Measurements from ENCODE around the gene ZNF678. TPM values are rescaled to one million over a fixed set of nuclear protein-coding genes. Genes with fewer than 3 reads are reported as not detected.
"Not testable (repeated sequence)": the region's sequence is repeated elsewhere in the genome, so short reads cannot be mapped to it uniquely, and the experiment has no call there.

Gene ZNF678
- total and polyA plus RNA-seq, 2 experiments from 2014 or later, result 2.3 to 11.5 TPM

- no peaks in the 10 kb centered on the region for H3K36me3 ChIP-seq (replicated peaks; ENCODE audit: insufficient read depth, low read depth)
- H3K4me3 ChIP-seq, result no peak overlapping the region
- H3K9me2 ChIP-seq (replicated peaks; ENCODE audit: insufficient read depth), result no peaks in the 10 kb centered on the region
- H2AFZ ChIP-seq, result no peak overlapping the region
- no peak overlapping the region for H3K27ac ChIP-seq
- WGBS (ENCODE audit: low lambda C conversion rate, missing lambda C conversion rate), result 100% methylated on average over 3 of the region's 3 CpGs
- TF ChIP-seq CTCF (IDR thresholded peaks at IDR 0.05; ENCODE audit: poor library complexity), result no peak
- TF ChIP-seq EZH2 (IDR thresholded peaks at IDR 0.05; ENCODE audit: borderline replicate concordance), result no peak
- no peak for TF ChIP-seq EZH2phosphoT487 (IDR thresholded peaks at IDR 0.05; ENCODE audit: low read depth, severe bottlenecking, unreplicated experiment)
- DNase-seq (ENCODE audit: low spot score), result no peak
- no peaks in the 10 kb centered on the region for H3K4me1 ChIP-seq (ENCODE audit: insufficient read depth)
- H3K27me3 ChIP-seq, result no peaks in the 10 kb centered on the region
- no peaks in the 10 kb centered on the region for H4K20me1 ChIP-seq (ENCODE audit: insufficient read depth, poor library complexity, severe bottlenecking)
- peaks cover 53% of the 10 kb centered on the region for H3K79me2 ChIP-seq
- H3K9me3 ChIP-seq (ENCODE audit: low read depth), result peaks cover 47% of the 10 kb centered on the region
- no peak overlapping the region for H3K4me2 ChIP-seq
Measured at GRCh38 chr1:227603327-227603726, 40.0 kb downstream of the ZNF678 start.

DNA sequence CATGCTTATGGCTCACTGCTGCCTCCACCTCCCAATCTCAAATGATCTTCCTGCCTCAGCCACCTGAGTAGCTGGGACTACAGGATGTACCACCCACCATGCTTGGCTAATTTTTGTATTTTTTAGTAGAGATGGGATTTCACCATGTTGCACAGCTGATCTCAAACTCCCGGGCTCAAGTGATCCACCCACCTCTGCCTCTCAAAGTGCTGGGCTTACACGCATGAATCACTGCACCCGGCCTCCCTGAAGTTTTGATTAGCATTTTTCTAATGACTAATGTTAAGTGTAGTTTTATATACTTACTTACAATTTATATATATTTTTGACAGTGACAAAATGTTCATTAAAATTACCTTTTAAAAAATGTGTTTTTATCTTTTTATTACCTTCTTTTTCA lies 41.1 kb downstream of the ZNF678 start:
- TF ChIP-seq EZH2phosphoT487 (IDR thresholded peaks at IDR 0.05; ENCODE audit: low read depth, severe bottlenecking, unreplicated experiment) (no peak), CTCF (IDR thresholded peaks at IDR 0.05; ENCODE audit: poor library complexity) (no peak), EZH2 (IDR thresholded peaks at IDR 0.05; ENCODE audit: borderline replicate concordance) (no peak)
- Histone ChIP-seq H3K9me3 (ENCODE audit: low read depth) (peaks cover 51% of the 10 kb centered on the region), H3K9me2 (replicated peaks; ENCODE audit: insufficient read depth) (no peaks in the 10 kb centered on the region), H2AFZ (no peak overlapping the region), H3K4me1 (ENCODE audit: insufficient read depth) (no peaks in the 10 kb centered on the region), H3K4me3 (no peak overlapping the region), H3K27ac (no peak overlapping the region), H3K27me3 (no peaks in the 10 kb centered on the region), H3K79me2 (peaks cover 53% of the 10 kb centered on the region), H3K4me2 (no peak overlapping the region), H3K36me3 (replicated peaks; ENCODE audit: insufficient read depth, low read depth) (no peaks in the 10 kb centered on the region), H4K20me1 (ENCODE audit: insufficient read depth, poor library complexity, severe bottlenecking) (no peaks in the 10 kb centered on the region)
- no peak for DNase-seq (ENCODE audit: low spot score)
- 97% methylated on average over 3 of the region's 3 CpGs for WGBS (ENCODE audit: low lambda C conversion rate, missing lambda C conversion rate)

DNA sequence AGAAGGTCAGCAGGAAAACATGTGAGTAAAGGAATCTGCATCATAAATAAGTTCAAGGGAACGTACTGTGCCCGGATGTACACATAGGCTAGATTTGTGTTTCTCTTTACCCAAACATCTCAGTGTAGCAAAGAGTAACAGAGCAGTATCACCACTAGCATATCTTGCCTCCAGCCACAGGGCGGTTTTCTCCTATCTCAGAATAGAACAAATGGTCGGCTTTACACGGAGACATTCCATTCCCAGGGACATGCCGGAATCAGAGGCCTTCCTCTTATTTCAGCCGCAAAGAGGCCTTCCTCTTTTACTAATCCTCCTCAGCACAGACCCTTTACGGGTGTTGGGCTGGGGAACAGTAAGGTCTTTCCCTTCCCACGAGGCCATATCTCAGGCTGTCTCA lies 42.9 kb downstream of the ZNF678 start:
- WGBS (ENCODE audit: low lambda C conversion rate, missing lambda C conversion rate), result 91% methylated on average over 9 of the region's 9 CpGs

GRCh38 chr1:227607336-227607898 lies 44.1 kb downstream of the ZNF678 start:
- DNase-seq (ENCODE audit: low spot score), result no peak
- no peak for TF ChIP-seq EZH2 (IDR thresholded peaks at IDR 0.05; ENCODE audit: borderline replicate concordance)
- TF ChIP-seq CTCF (IDR thresholded peaks at IDR 0.05; ENCODE audit: poor library complexity), result no peak
- no peak for TF ChIP-seq EZH2phosphoT487 (IDR thresholded peaks at IDR 0.05; ENCODE audit: low read depth, severe bottlenecking, unreplicated experiment)
- Histone ChIP-seq H2AFZ (no peak overlapping the region), H3K4me2 (no peak overlapping the region), H3K79me2 (peaks cover 30% of the 10 kb centered on the region), H4K20me1 (ENCODE audit: insufficient read depth, poor library complexity, severe bottlenecking) (no peaks in the 10 kb centered on the region), H3K4me1 (ENCODE audit: insufficient read depth) (no peaks in the 10 kb centered on the region), H3K36me3 (replicated peaks; ENCODE audit: insufficient read depth, low read depth) (no peaks in the 10 kb centered on the region), H3K9me3 (ENCODE audit: low read depth) (peaks cover 36% of the 10 kb centered on the region), H3K27ac (no peak overlapping the region), H3K27me3 (no peaks in the 10 kb centered on the region), H3K9me2 (replicated peaks; ENCODE audit: insufficient read depth) (no peaks in the 10 kb centered on the region), H3K4me3 (no peak overlapping the region)
- WGBS (ENCODE audit: low lambda C conversion rate, missing lambda C conversion rate), result 96% methylated on average over 3 of the region's 3 CpGs

More for the DNA sequence above, 42.9 kb downstream of the ZNF678 start:
- H3K9me2 ChIP-seq (replicated peaks; ENCODE audit: insufficient read depth); H3K27me3 ChIP-seq; H2AFZ ChIP-seq; H3K27ac ChIP-seq; H3K36me3 ChIP-seq (replicated peaks; ENCODE audit: insufficient read depth, low read depth); H3K4me3 ChIP-seq; H3K4me2 ChIP-seq; DNase-seq (ENCODE audit: low spot score); H3K4me1 ChIP-seq (ENCODE audit: insufficient read depth); H4K20me1 ChIP-seq (ENCODE audit: insufficient read depth, poor library complexity, severe bottlenecking): not testable (repeated sequence)
- Histone ChIP-seq H3K9me3 (ENCODE audit: low read depth) (peaks cover 46% of the 10 kb centered on the region), H3K79me2 (peaks cover 42% of the 10 kb centered on the region)

Measured in hepatocyte (in vitro differentiated cells).